ENCODE results near the gene RPP38. TPM values are rescaled to one million over a fixed set of nuclear protein-coding genes. Genes with fewer than 3 reads are reported as not detected.

The RPP38 gene
- 26.2 TPM for polyA plus RNA-seq (2013, experiment 1 of 2)
- 25.2 TPM for polyA plus RNA-seq (2013, experiment 2 of 2)

- H3K36me3 ChIP-seq (ENCODE audit: insufficient read depth, low read length), result peaks cover 19% of the 10 kb centered on the region
- H3K4me1 ChIP-seq (ENCODE audit: insufficient read depth, low read length), result 0 out of 2 replicates have a peak, but pooled peaks cover 4% of the 10 kb centered on the region
- H3K27me3 ChIP-seq (ENCODE audit: insufficient read depth, low read length), result no peaks in the 10 kb centered on the region
- under 1% methylated on average over 84 of the region's 84 CpGs for WGBS
- peak within 1 kb of the TSS; percentile 95 for H3K9ac ChIP-seq (ENCODE audit: low read depth, low read length)
- H3K27ac ChIP-seq (ENCODE audit: low read depth, low read length), result peak within 1 kb of the TSS; percentile 99
- H3K4me3 ChIP-seq (ENCODE audit: low read length), result peak within 1 kb of the TSS; percentile 87
- H3K9me3 ChIP-seq (ENCODE audit: insufficient read depth, low read depth, low read length), result no peaks in the 10 kb centered on the region
Measured at GRCh38 chr10:15097011-15097812, at the start of gene RPP38. TSS of gene RPP38 (plus strand) at chr10:15097355. CDS start at chr10:15103315, 5,960 bp downstream.

GRCh38 chr10:15049533-15049932, 47.6 kb upstream of the RPP38 start:
- no peak overlapping the region for H3K4me3 ChIP-seq (ENCODE audit: low read length)
- H3K4me1 ChIP-seq (ENCODE audit: insufficient read depth, low read length), result no peaks in the 10 kb centered on the region; the same call in 1 of the 2 replicates
- no peaks in the 10 kb centered on the region for H3K9me3 ChIP-seq (ENCODE audit: insufficient read depth, low read depth, low read length)
- no peaks in the 10 kb centered on the region for H3K36me3 ChIP-seq (ENCODE audit: insufficient read depth, low read length)
- H3K27ac ChIP-seq (ENCODE audit: low read depth, low read length), result no peak overlapping the region
- H3K27me3 ChIP-seq (ENCODE audit: insufficient read depth, low read length), result no peaks in the 10 kb centered on the region
- no peak overlapping the region for H3K9ac ChIP-seq (ENCODE audit: low read depth, low read length)

GRCh38 chr10:15052121-15052520, 45.0 kb upstream of the RPP38 start:
- no peaks in the 10 kb centered on the region for H3K27me3 ChIP-seq (ENCODE audit: insufficient read depth, low read length)
- H3K9me3 ChIP-seq (ENCODE audit: insufficient read depth, low read depth, low read length), result no peaks in the 10 kb centered on the region
- WGBS, result 95% methylated on average over 7 of the region's 7 CpGs
- no peak overlapping the region for H3K9ac ChIP-seq (ENCODE audit: low read depth, low read length)
- no peak overlapping the region for H3K4me3 ChIP-seq (ENCODE audit: low read length)
- no peaks in the 10 kb centered on the region for H3K36me3 ChIP-seq (ENCODE audit: insufficient read depth, low read length)
- no peak overlapping the region for H3K27ac ChIP-seq (ENCODE audit: low read depth, low read length)
- no peaks in the 10 kb centered on the region for H3K4me1 ChIP-seq (ENCODE audit: insufficient read depth, low read length)

GRCh38 chr10:15053061-15053460, 44.1 kb upstream of the RPP38 start:
- H3K27ac ChIP-seq (ENCODE audit: low read depth, low read length), result no peak overlapping the region
- H3K4me3 ChIP-seq (ENCODE audit: low read length), result no peak overlapping the region
- no peaks in the 10 kb centered on the region for H3K9me3 ChIP-seq (ENCODE audit: insufficient read depth, low read depth, low read length)
- no peak overlapping the region for H3K9ac ChIP-seq (ENCODE audit: low read depth, low read length)
- H3K27me3 ChIP-seq (ENCODE audit: insufficient read depth, low read length), result no peaks in the 10 kb centered on the region
- no peaks in the 10 kb centered on the region for H3K36me3 ChIP-seq (ENCODE audit: insufficient read depth, low read length)
- no peaks in the 10 kb centered on the region for H3K4me1 ChIP-seq (ENCODE audit: insufficient read depth, low read length)
- WGBS, result 98% methylated on average over 3 of the region's 3 CpGs

- Histone ChIP-seq H3K36me3 (ENCODE audit: insufficient read depth, low read length) (no peaks in the 10 kb centered on the region), H3K27ac (ENCODE audit: low read depth, low read length) (no peak overlapping the region), H3K4me3 (ENCODE audit: low read length) (no peak overlapping the region), H3K9ac (ENCODE audit: low read depth, low read length) (no peak overlapping the region), H3K27me3 (ENCODE audit: insufficient read depth, low read length) (no peaks in the 10 kb centered on the region), H3K4me1 (ENCODE audit: insufficient read depth, low read length) (no peaks in the 10 kb centered on the region), H3K9me3 (ENCODE audit: insufficient read depth, low read depth, low read length) (peaks cover 6% of the 10 kb centered on the region; the same call in 1 of the 2 replicates)
- 90% methylated on average over 1 of the region's 1 CpG for WGBS
Measured at GRCh38 chr10:15058689-15059088, 38.5 kb upstream of the RPP38 start.

- H3K9ac ChIP-seq (ENCODE audit: low read depth, low read length), result no peak overlapping the region
- no peak overlapping the region for H3K27ac ChIP-seq (ENCODE audit: low read depth, low read length)
- 92% methylated on average over 4 of the region's 4 CpGs for WGBS
- no peaks in the 10 kb centered on the region for H3K4me1 ChIP-seq (ENCODE audit: insufficient read depth, low read length)
- H3K4me3 ChIP-seq (ENCODE audit: low read length), result no peak overlapping the region
- H3K9me3 ChIP-seq (ENCODE audit: insufficient read depth, low read depth, low read length), result peaks cover 6% of the 10 kb centered on the region; the same call in 1 of the 2 replicates
- no peaks in the 10 kb centered on the region for H3K27me3 ChIP-seq (ENCODE audit: insufficient read depth, low read length)
- no peaks in the 10 kb centered on the region for H3K36me3 ChIP-seq (ENCODE audit: insufficient read depth, low read length)
Measured at GRCh38 chr10:15059914-15060313, 37.2 kb upstream of the RPP38 start.

GRCh38 chr10:15060638-15061037, 36.5 kb upstream of the RPP38 start:
- H3K36me3 ChIP-seq (ENCODE audit: insufficient read depth, low read length), result no peaks in the 10 kb centered on the region
- no peak overlapping the region for H3K4me3 ChIP-seq (ENCODE audit: low read length)
- no peak overlapping the region for H3K27ac ChIP-seq (ENCODE audit: low read depth, low read length)
- H3K4me1 ChIP-seq (ENCODE audit: insufficient read depth, low read length), result no peaks in the 10 kb centered on the region
- WGBS, result 90% methylated on average over 2 of the region's 2 CpGs
- H3K9me3 ChIP-seq (ENCODE audit: insufficient read depth, low read depth, low read length), result peaks cover 8% of the 10 kb centered on the region; the same call in 1 of the 2 replicates
- no peak overlapping the region for H3K9ac ChIP-seq (ENCODE audit: low read depth, low read length)
- H3K27me3 ChIP-seq (ENCODE audit: insufficient read depth, low read length), result no peaks in the 10 kb centered on the region

- H3K27me3 ChIP-seq (ENCODE audit: insufficient read depth, low read length), result no peaks in the 10 kb centered on the region
- H3K4me1 ChIP-seq (ENCODE audit: insufficient read depth, low read length), result no peaks in the 10 kb centered on the region
- H3K9me3 ChIP-seq (ENCODE audit: insufficient read depth, low read depth, low read length), result peaks cover 16% of the 10 kb centered on the region
- no peak overlapping the region for H3K9ac ChIP-seq (ENCODE audit: low read depth, low read length)
- H3K36me3 ChIP-seq (ENCODE audit: insufficient read depth, low read length), result no peaks in the 10 kb centered on the region
- no peak overlapping the region for H3K27ac ChIP-seq (ENCODE audit: low read depth, low read length)
- H3K4me3 ChIP-seq (ENCODE audit: low read length), result no peak overlapping the region
- WGBS, result 95% methylated on average over 5 of the region's 5 CpGs
Measured at GRCh38 chr10:15067154-15067553, 30.0 kb upstream of the RPP38 start.

- Histone ChIP-seq H3K27ac (ENCODE audit: low read depth, low read length) (no peak overlapping the region), H3K9ac (ENCODE audit: low read depth, low read length) (no peak overlapping the region), H3K27me3 (ENCODE audit: insufficient read depth, low read length) (no peaks in the 10 kb centered on the region), H3K9me3 (ENCODE audit: insufficient read depth, low read depth, low read length) (peaks cover 29% of the 10 kb centered on the region), H3K4me3 (ENCODE audit: low read length) (no peak overlapping the region), H3K36me3 (ENCODE audit: insufficient read depth, low read length) (0 out of 2 replicates have a peak, but pooled peaks cover 4% of the 10 kb centered on the region), H3K4me1 (ENCODE audit: insufficient read depth, low read length) (no peaks in the 10 kb centered on the region)
- WGBS, result 86% methylated on average over 3 of the region's 3 CpGs
Measured at GRCh38 chr10:15068802-15069201, 28.4 kb upstream of the RPP38 start.

- Histone ChIP-seq H3K27ac (ENCODE audit: low read depth, low read length) (no peak overlapping the region), H3K4me3 (ENCODE audit: low read length) (no peak overlapping the region), H3K27me3 (ENCODE audit: insufficient read depth, low read length) (no peaks in the 10 kb centered on the region), H3K9me3 (ENCODE audit: insufficient read depth, low read depth, low read length) (peaks cover 32% of the 10 kb centered on the region), H3K4me1 (ENCODE audit: insufficient read depth, low read length) (no peaks in the 10 kb centered on the region), H3K9ac (ENCODE audit: low read depth, low read length) (no peak overlapping the region), H3K36me3 (ENCODE audit: insufficient read depth, low read length) (0 out of 2 replicates have a peak, but pooled peaks cover 4% of the 10 kb centered on the region)
- WGBS, result 82% methylated on average over 4 of the region's 4 CpGs
Measured at GRCh38 chr10:15069230-15069629, 27.9 kb upstream of the RPP38 start.

GRCh38 chr10:15072358-15072757, 24.8 kb upstream of the RPP38 start:
- Histone ChIP-seq H3K27ac (ENCODE audit: low read depth, low read length) (no peak overlapping the region), H3K9me3 (ENCODE audit: insufficient read depth, low read depth, low read length) (peaks cover 27% of the 10 kb centered on the region), H3K9ac (ENCODE audit: low read depth, low read length) (no peak overlapping the region), H3K4me1 (ENCODE audit: insufficient read depth, low read length) (no peaks in the 10 kb centered on the region), H3K4me3 (ENCODE audit: low read length) (no peak overlapping the region), H3K27me3 (ENCODE audit: insufficient read depth, low read length) (no peaks in the 10 kb centered on the region), H3K36me3 (ENCODE audit: insufficient read depth, low read length) (0 out of 2 replicates have a peak, but pooled peaks cover 4% of the 10 kb centered on the region)
- 95% methylated on average over 5 of the region's 5 CpGs for WGBS
